Thoracic aorta (tissue), 2 donors: ENCODE measurements around the gene SLC22A5. TPM values are rescaled to one million over a fixed set of nuclear protein-coding genes. Genes with fewer than 3 reads are reported as not detected.
A peak's percentile ranks its signal among the peaks of the same experiment; 100 is the strongest.

ENCODE experiments used
- ATAC-seq: fragments of 150-250 bp; one replicate; pipeline ENCODE4 v1.8.0; 2017; ENCODE audit warnings: low read depth; ENCODE audit not compliant: insufficient number of reproducible peaks, low FRiP score
- DNase-seq: peaks from one replicate; pipeline ENCODE4 v3.0.0-alpha.2; 2020; ENCODE audit warnings: low spot score
- H3K27ac ChIP-seq, 2 donors: fragments of 200-600 bp; sonication (generic); 1 replicate in 1 of 2; 2 replicates in 1 of 2; pipeline ENCODE4 v1.5.1; 2016; ENCODE audit warnings: mild to moderate bottlenecking in 2 of 2, moderate library complexity in 2 of 2
- H3K27me3 ChIP-seq: fragments of 200-600 bp; sonication (generic); replicated peaks from 2 replicates; pipeline ENCODE4 v1.6.0; 2016; ENCODE audit warnings: mild to moderate bottlenecking; ENCODE audit not compliant: insufficient read depth
- H3K36me3 ChIP-seq: fragments of 200-600 bp; sonication (generic); one replicate; pipeline ENCODE4 v1.5.1; 2016
- H3K4me1 ChIP-seq, 2 donors: fragments of 200-600 bp; sonication (generic); 1 replicate in 1 of 2; 2 replicates in 1 of 2; pipeline versions ENCODE4 v1.5.1 to v1.6.0; 2016; ENCODE audit warnings: low read depth in 2 of 2, mild to moderate bottlenecking in 1 of 2; ENCODE audit not compliant: control insufficient read depth in 1 of 2
- H3K4me3 ChIP-seq: fragments of 200-600 bp; sonication (generic); 2 replicates; pipeline ENCODE4 v1.5.1; 2016; ENCODE audit warnings: mild to moderate bottlenecking
- H3K9me3 ChIP-seq: fragments of 200-600 bp; sonication (generic); 2 replicates; pipeline ENCODE4 v1.5.1; 2016
- CTCF ChIP-seq: fragments of 200-600 bp; sonication (generic); IDR thresholded peaks from one replicate; pipeline ENCODE4 v1.5.1; 2019; ENCODE audit warnings: antibody characterized with exemption
- total RNA-seq, 2 donors: library from RNA; depleted of rRNA; stranded (reverse); fragments of >200 nt; gene quantifications; one replicate each; pipeline versions ENCODE4 v1.1.0 to v1.2.3, GENCODE V29; 2016

SLC22A5 gene
- total RNA-seq, 2 donors from 2014 or later: 24.9 to 30.8 TPM

DNA sequence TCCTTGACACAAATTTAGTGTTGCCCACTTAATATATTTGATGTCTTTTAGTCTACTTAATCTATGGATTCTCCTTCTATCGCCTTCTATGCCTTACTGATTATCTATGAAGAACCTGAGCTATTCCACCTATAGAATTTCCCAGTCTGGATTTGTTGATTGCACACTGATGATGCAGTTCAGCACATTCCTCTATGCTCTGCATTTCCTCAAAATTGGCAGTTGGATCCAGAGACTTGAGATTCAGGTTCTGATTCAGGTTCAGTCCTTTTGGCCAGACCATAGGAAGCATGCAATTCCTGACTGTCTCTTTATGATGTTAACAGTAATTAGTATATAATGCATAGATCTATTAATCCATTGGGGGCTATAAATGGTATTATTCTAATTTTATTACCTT, 13.8 kb downstream of the SLC22A5 start:
- H3K4me1 ChIP-seq: peaks cover 17 to 34% of the 10 kb centered on the region in 2 donors

GRCh38 chr5:132383984-132384383, 14.5 kb downstream of the SLC22A5 start:
- no peak for ATAC-seq
- Histone ChIP-seq H3K4me3 (no peak overlapping the region), H3K36me3 (peaks cover 3% of the 10 kb centered on the region), H3K9me3 (no peaks in the 10 kb centered on the region), H3K4me1 (peaks cover 22 to 41% of the 10 kb centered on the region in 2 donors), H3K27ac (no peak overlapping the region), H3K27me3 (no peaks in the 10 kb centered on the region)
- no peak for TF ChIP-seq CTCF
- no peak for DNase-seq

More for the DNA sequence above, 13.8 kb downstream of the SLC22A5 start:
- TF ChIP-seq CTCF: no peak
- no peak for ATAC-seq
- peaks cover 3% of the 10 kb centered on the region for H3K36me3 ChIP-seq
- no peaks in the 10 kb centered on the region for H3K27me3 ChIP-seq
- no peaks in the 10 kb centered on the region for H3K9me3 ChIP-seq
- H3K27ac ChIP-seq: no peak overlapping the region
- no peak for DNase-seq
- no peak overlapping the region for H3K4me3 ChIP-seq

GRCh38 chr5:132384506-132385050, 15.1 kb downstream of the SLC22A5 start:
- no peaks in the 10 kb centered on the region for H3K9me3 ChIP-seq
- no peak overlapping the region for H3K4me3 ChIP-seq
- DNase-seq (no peak), ATAC-seq (no peak)
- peaks cover 3% of the 10 kb centered on the region for H3K36me3 ChIP-seq
- H3K4me1 ChIP-seq: peaks cover 22 to 47% of the 10 kb centered on the region in 2 donors
- TF ChIP-seq CTCF: no peak
- H3K27ac ChIP-seq: no peak overlapping the region
- no peaks in the 10 kb centered on the region for H3K27me3 ChIP-seq

DNA sequence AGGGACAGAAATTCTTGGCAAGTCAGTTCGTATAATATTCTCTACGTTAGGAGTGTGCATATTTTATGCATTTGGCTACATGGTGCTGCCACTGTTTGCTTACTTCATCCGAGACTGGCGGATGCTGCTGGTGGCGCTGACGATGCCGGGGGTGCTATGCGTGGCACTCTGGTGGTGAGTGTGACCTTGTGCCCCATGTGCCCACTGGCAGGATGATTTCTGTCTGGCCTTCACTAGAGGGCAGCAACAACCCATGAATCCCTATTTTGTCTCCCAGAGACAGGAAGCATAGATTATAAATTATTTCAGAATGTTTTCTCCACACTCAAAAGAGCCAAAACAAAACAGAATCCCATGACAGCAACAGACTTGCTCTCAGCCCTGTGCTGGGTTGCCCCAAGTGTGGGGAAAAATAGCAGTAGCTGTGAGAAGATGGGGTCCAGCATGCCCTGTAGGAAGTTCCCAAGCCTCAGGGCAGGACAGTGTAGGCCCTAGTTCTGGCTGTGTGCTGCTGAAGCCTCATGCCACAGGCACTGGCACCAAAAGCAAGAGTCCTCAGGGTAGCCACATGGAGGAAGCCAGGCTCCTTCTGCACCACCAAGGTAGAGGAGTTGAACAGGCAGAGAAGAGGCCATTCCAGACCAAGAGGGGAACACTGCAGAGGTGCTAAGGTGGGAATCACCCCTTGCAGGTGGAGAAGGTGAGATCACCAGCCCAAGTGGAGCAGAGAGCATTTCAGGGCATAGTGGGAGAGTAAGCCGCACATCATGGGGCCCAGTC, 16.0 kb downstream of the SLC22A5 start:
- Histone ChIP-seq H3K27me3 (no peaks in the 10 kb centered on the region), H3K4me1 (peaks cover 22 to 56% of the 10 kb centered on the region in 2 donors), H3K9me3 (no peaks in the 10 kb centered on the region), H3K4me3 (no peak overlapping the region), H3K36me3 (peaks cover 3% of the 10 kb centered on the region), H3K27ac (peak overlapping the region; percentile 32 to 94)
- DNase-seq: no peak
- peak; percentile 73 for TF ChIP-seq CTCF
- no peak for ATAC-seq

GRCh38 chr5:132386644-132387286, 17.3 kb downstream of the SLC22A5 start:
- peak overlapping the region; percentile 91 to 94 for H3K27ac ChIP-seq
- H3K9me3 ChIP-seq: no peaks in the 10 kb centered on the region
- H3K4me1 ChIP-seq: peaks cover 22 to 56% of the 10 kb centered on the region in 2 donors
- H3K4me3 ChIP-seq: no peak overlapping the region
- H3K36me3 ChIP-seq: peaks cover 3% of the 10 kb centered on the region
- ATAC-seq (no peak), DNase-seq (peak; percentile 36)
- no peaks in the 10 kb centered on the region for H3K27me3 ChIP-seq
- peak; percentile 69 for TF ChIP-seq CTCF
